RWPE1 (cell line): Measurements from ENCODE around the gene GNL1.

Experiments
- CTCF ChIA-PET: fragments of 350-600 bp; sonication (Branson Sonifier 250); formaldehyde crosslinking; extraction: SDS; loops from one replicate; lab custom pipeline; 2021; lab: Yijun Ruan, JAX
- POLR2A ChIA-PET: fragments of 400-600 bp; formaldehyde crosslinking; extraction: SDS; loops from one replicate; lab custom pipeline; 2020; ENCODE audit warnings: antibody characterized with exemption; ENCODE audit not compliant: low non-redundant PET; lab: Yijun Ruan, JAX
- DNase-seq: peaks from one replicate; pipeline ENCODE4 v3.0.0; 2012; ENCODE audit warnings: low spot score
- H3K27ac ChIP-seq: fragments of 450-650 bp; 2 replicates; pipeline ENCODE4 v1.5.1; 2017
- TF ChIP-seq, protein P1 (sequence below): fragments of 450-650 bp; conservative IDR thresholded peaks from 2 replicates; pipeline ENCODE4 v1.5.1; 2017; ENCODE audit warnings: low read depth, mild to moderate bottlenecking

Gene GNL1

DNA sequence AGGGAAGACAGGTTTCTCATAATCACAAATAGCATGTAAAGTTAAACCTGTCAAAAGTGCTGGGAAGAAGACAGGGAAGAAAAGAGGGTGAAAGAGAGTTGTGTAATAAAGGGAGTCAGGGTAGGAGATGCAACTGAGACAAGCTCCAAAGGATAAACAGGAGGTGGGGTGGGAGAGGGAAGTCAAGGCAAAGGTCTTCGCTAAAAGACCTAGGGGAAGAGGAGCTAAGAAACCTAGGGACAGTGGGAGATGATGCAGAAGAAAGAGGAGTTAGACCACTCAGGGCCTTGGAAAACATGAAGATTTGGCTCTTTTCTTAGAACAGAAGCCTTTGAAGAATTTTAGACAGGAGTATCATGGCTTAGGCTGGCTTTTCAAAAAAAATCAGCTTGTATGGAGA is 7.8 kb upstream of the GNL1 start:
- POLR2A ChIA-PET: no interaction called here
- CTCF ChIA-PET: no interaction called here
- DNase-seq: no peak
- TF ChIP-seq, protein P1, sequence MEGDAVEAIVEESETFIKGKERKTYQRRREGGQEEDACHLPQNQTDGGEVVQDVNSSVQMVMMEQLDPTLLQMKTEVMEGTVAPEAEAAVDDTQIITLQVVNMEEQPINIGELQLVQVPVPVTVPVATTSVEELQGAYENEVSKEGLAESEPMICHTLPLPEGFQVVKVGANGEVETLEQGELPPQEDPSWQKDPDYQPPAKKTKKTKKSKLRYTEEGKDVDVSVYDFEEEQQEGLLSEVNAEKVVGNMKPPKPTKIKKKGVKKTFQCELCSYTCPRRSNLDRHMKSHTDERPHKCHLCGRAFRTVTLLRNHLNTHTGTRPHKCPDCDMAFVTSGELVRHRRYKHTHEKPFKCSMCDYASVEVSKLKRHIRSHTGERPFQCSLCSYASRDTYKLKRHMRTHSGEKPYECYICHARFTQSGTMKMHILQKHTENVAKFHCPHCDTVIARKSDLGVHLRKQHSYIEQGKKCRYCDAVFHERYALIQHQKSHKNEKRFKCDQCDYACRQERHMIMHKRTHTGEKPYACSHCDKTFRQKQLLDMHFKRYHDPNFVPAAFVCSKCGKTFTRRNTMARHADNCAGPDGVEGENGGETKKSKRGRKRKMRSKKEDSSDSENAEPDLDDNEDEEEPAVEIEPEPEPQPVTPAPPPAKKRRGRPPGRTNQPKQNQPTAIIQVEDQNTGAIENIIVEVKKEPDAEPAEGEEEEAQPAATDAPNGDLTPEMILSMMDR: no peak
- H3K27ac ChIP-seq: no peak overlapping the region

DNA sequence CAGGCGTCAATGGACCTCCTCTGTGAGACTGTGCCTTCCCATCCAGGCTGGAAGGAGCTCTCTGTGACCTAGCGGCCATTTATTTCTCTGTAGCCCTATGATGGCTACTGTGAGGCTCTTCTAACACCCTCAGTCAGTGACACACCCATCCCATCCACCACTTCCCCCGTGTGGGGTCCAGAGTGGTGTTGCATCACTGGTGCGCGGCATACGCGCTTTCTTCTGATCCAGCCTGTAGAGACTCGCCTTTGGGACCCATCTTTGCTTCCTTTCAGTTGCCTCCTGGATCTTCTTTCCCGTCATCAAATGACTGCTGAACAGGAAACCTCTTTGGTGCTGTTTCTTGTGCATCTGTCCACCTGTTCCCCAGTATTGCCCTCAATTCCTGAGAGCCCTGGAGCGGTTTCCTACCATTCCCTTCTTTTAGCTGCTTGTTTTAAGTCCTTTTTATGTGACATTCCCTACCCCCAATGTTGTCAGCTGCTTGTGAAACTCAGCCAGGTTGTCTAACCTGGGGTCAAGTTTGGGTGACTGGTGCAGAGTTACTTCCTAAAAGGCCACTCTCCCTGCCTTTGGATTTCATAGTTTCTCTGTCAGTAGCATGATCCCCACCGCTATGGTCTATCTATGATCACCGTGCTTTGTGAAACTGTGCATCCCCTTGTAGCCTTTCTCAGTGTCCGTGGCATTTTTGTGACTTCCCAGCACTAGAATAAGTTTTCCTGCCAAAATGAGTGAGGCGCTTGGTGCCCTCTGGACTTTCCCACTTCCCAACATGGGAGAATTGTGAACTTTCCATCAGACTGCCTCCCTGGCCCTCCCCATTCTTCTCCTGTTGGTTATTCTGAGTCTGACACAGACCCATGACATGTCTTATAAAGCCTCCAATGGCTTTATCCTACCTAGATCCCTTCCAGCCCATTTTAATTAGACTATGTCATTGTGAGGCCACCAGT is 6.5 kb upstream of the GNL1 start:
- no peak overlapping the region for H3K27ac ChIP-seq
- ChIA-PET POLR2A (no interaction called here), CTCF (no interaction called here)
- no peak for DNase-seq
- TF ChIP-seq, protein P1: no peak

DNA sequence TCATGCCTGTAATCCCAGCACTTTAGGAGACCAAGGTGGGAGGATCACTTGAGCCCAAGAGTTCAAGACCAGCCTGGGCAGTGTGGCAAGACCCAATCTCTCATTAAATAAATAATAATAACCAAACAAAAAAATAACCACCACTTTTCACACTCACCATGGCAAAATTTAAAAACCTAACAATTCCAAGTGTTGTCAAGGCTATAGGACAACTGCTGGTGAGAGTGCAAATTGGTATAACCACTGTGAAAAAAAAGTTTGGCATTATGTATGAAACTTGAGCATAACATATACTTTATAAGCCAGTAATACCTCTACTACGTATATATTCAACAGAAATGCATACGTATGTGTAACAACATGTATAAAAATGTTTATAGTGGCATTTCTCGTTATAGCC is 4.6 kb upstream of the GNL1 start:
- CTCF ChIA-PET: no interaction called here
- POLR2A ChIA-PET: no interaction called here
- no peak overlapping the region for H3K27ac ChIP-seq
- no peak for DNase-seq
- TF ChIP-seq, protein P1: no peak

DNA sequence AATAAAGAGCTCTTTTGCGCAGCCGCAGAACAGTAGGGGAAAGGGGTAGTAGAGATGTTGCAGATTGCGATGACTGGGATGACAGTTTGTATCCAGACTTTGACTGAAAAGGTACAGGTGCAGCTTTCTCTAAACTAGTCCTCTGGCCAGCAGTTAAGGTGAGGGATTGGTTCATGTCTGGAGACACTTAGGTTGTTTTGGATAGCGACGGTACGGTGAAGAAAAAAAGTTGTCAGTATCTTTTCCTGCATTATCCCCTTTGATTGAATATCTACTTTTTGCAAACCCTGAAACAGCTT is 1.3 kb upstream of the GNL1 start:
- no peak for DNase-seq
- POLR2A ChIA-PET: interaction anchor here (1.3 kb wide), 1 partner anchor 13 kb away, joined by 4 read pairs; the partner anchor contains the start of gene ABCF1
- TF ChIP-seq, protein P1: no peak
- CTCF ChIA-PET: interaction anchor here (1.1 kb wide), 1 partner anchor 16 kb away, joined by 3 read pairs; no protein-coding TSS in a partner anchor
- peak overlapping the region; percentile 95 for H3K27ac ChIP-seq

DNA sequence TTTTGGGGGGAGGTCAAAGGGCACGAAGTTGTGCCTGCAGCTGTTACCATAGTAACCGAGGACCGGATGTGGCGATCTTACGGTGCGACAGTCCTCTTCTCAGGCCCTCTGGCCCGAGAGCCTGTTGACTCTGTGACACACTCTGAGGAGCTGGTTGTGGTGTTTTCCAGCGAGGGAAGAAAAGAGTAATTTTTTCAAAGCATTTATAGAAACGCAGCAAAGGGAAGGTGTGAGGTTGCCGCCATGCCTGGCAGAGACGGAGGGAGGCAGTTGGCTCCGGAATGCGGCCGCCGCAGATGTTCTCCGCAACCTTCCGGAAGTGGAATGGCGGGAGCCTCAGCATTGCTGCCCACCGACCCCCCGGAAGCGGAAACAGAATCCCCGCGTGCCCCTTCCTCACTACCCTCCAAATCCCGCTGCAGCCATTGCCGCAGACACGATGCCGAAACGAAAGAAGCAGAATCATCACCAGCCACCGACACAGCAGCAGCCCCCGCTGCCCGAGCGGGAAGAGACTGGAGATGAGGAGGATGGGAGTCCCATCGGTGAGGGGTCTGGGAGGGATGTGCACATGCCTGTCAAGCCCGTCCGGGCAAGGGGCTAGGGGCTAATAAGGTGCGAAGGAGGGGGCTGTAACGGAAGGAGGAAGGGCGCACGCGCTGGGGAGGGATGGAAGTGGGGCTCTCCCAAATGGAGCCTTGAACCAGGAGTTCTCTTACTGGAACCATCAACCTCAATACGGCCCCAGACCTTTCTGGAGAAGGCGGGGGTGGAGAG is 805 bp upstream of the GNL1 start, which contains the start of gene PRR3:
Gene PRR3 (plus strand): TSS at position 390 of the 777 bp plus-strand sequence. CDS start 50 bp downstream, at position 440.
- TF ChIP-seq, protein P1: no peak
- ChIA-PET POLR2A (interaction anchor here (1.3 kb wide), 1 partner anchor 14 kb away, joined by 4 read pairs; the partner anchor contains the start of gene ABCF1), CTCF (interaction anchor here (1.1 kb wide), 1 partner anchor 16 kb away, joined by 3 read pairs; no protein-coding TSS in a partner anchor)
- peak within 1 kb of the TSS; percentile 95 for H3K27ac ChIP-seq
- DNase-seq: peak; percentile 79

DNA sequence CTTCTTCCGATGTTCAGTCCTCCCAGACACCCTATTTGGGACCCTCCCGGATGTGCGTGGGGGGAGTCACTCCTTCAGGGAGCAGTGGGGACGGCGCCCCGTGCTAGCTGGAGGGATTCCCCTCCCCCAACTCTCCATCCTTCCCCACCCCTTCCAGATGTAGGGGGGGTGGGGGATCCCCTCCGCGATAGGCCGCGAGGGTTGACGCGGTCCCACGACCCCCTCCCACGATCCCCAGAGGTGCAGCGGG is 548 bp downstream of the GNL1 start:
- no peak for DNase-seq
- POLR2A ChIA-PET: no interaction called here
- peak overlapping the region; percentile 95 for H3K27ac ChIP-seq
- CTCF ChIA-PET: interaction anchor here (0.6 to 3.6 kb wide), 2 partner anchors 11 to 102 kb away, joined by 7 to 24 read pairs; no protein-coding TSS in a partner anchor
- TF ChIP-seq, protein P1: no peak
